Naive thymus-derived CD4-positive, alpha-beta T cell (primary cell): Measurements from ENCODE around the gene LRFN3. TPM values are rescaled to one million over a fixed set of nuclear protein-coding genes. Genes with fewer than 3 reads are reported as not detected.

Experiments
- ATAC-seq: fragments of 150-1000 bp; cut with Tn5 transposase; 2 replicates; pipeline ENCODE4 v1.10.0; 2021; ENCODE audit warnings: mild to moderate bottlenecking, moderate library complexity
- CTCF ChIA-PET: fragments of 350-600 bp; sonication (Branson Sonifier 250); formaldehyde crosslinking; loops from one replicate; lab custom pipeline; 2021; ENCODE audit warnings: antibody characterized with exemption; lab: Charles Lee
- POLR2A ChIA-PET: fragments of 350-600 bp; sonication (Branson Sonifier 250); formaldehyde crosslinking; loops from one replicate; lab custom pipeline; 2021; ENCODE audit warnings: antibody characterized with exemption, inconsistent platforms; lab: Charles Lee
- DNase-seq, 9 donors: peaks; one replicate each; pipeline versions ENCODE4 v3.0.0 to v3.0.0-alpha.2; 2020 to 2022; ENCODE audit warnings: mixed read lengths in 1 of 9
- H3K27ac ChIP-seq: one replicate; pipeline ENCODE4 v1.7.0; 2013; ENCODE audit warnings: mild to moderate bottlenecking, low read depth, low read length, moderate library complexity
- H3K27me3 ChIP-seq, 2 donors: one replicate each; pipeline ENCODE4 v1.7.0; 2013; ENCODE audit warnings: low read length in 2 of 2, mild to moderate bottlenecking in 2 of 2, moderate library complexity in 2 of 2; ENCODE audit not compliant: control insufficient read depth in 2 of 2, insufficient read depth in 2 of 2
- H3K36me3 ChIP-seq, 3 experiments: 1 replicate in 2 of 3; 2 replicates in 1 of 3; pipeline ENCODE4 v1.7.0; 2013; ENCODE audit warnings: low read length in 3 of 3, mild to moderate bottlenecking in 3 of 3, moderate library complexity in 1 of 3; ENCODE audit not compliant: insufficient read depth in 3 of 3, control insufficient read depth in 2 of 3
- H3K4me1 ChIP-seq, 2 donors: one replicate each; pipeline ENCODE4 v1.7.0; 2013; ENCODE audit warnings: low read length in 2 of 2, mild to moderate bottlenecking in 2 of 2, moderate library complexity in 1 of 2; ENCODE audit not compliant: control insufficient read depth in 2 of 2, insufficient read depth in 2 of 2
- H3K4me3 ChIP-seq: 2 replicates; pipeline ENCODE4 v1.7.0; 2013; ENCODE audit warnings: mild to moderate bottlenecking, low read length
- H3K9me3 ChIP-seq, 3 experiments: 1 replicate in 2 of 3; 2 replicates in 1 of 3; pipeline ENCODE4 v1.7.0; 2013; ENCODE audit warnings: low read length in 3 of 3; ENCODE audit not compliant: control insufficient read depth in 2 of 3
- H3K27ac Mint-ChIP-seq, 9 donors: one replicate each; pipeline ENCODE4 v1.8.0; 2020 to 2022; ENCODE audit warnings: mixed read lengths in 9 of 9, mild to moderate bottlenecking in 8 of 9, moderate library complexity in 5 of 9, inconsistent platforms in 2 of 9
- H3K27me3 Mint-ChIP-seq, 5 donors: one replicate each; pipeline ENCODE4 v1.8.0; 2021 to 2022; ENCODE audit warnings: mixed read lengths in 5 of 5, mild to moderate bottlenecking in 1 of 5
- H3K36me3 Mint-ChIP-seq, 5 donors: one replicate each; pipeline ENCODE4 v1.8.0; 2020 to 2022; ENCODE audit warnings: mixed read lengths in 5 of 5, mild to moderate bottlenecking in 3 of 5, inconsistent platforms in 1 of 5
- H3K4me1 Mint-ChIP-seq, 7 donors: one replicate each; pipeline ENCODE4 v1.8.0; 2020 to 2022; ENCODE audit warnings: mixed read lengths in 7 of 7, mild to moderate bottlenecking in 3 of 7, inconsistent platforms in 1 of 7
- H3K4me3 Mint-ChIP-seq, 10 donors: one replicate each; pipeline ENCODE4 v1.8.0; 2020 to 2022; ENCODE audit warnings: mild to moderate bottlenecking in 10 of 10, mixed read lengths in 10 of 10, moderate library complexity in 6 of 10, inconsistent platforms in 2 of 10
- H3K9me3 Mint-ChIP-seq, 11 donors: one replicate each; pipeline ENCODE4 v1.8.0; 2020 to 2022; ENCODE audit warnings: mixed read lengths in 11 of 11, mild to moderate bottlenecking in 4 of 11, inconsistent platforms in 1 of 11, moderate library complexity in 1 of 11
- intact Hi-C, 2 donors: fragments of 100-400 bp; cut with micrococcal nuclease; formaldehyde crosslinking; loops; one replicate each; pipeline ENCODE4 v1.15.1; 2023
- polyA plus RNA-seq, 2 donors: library from polyadenylated mRNA; unstranded; fragments of 300-500 nt; fragmentation: Illumina TruSeq; gene quantifications; one replicate each; pipeline ENCODE4 v1.2.3, GENCODE V29; 2021
- total RNA-seq, 6 experiments: library from RNA in 5 of 6; stranded (reverse) in 5 of 6; gene quantifications; 1 replicate in 5 of 6; 2 replicates in 1 of 6; pipeline ENCODE4 v1.2.3 and lab custom pipeline; 2021 to 2026

The LRFN3 gene
- 10 to 100 TPM in 3 of 5 experiments, 1 to 10 TPM in 2; 5.7 to 14.9 (median 11.6) TPM for total RNA-seq
- 1 to 10 TPM; 1.2 to 2.4 TPM for polyA plus RNA-seq
- total RNA-seq (lab: John Stamatoyannopoulos, UW) = 10.6 reads per million, percentile 37 among the genes with 10 or more reads in this experiment

GRCh38 chr19:35935911-35936737, at the start of gene LRFN3:
TSS of gene LRFN3 (plus strand) at chr19:35936374. CDS start at chr19:35939426, 3,052 bp downstream.
- Histone ChIP-seq H3K27me3 (no peaks in the 10 kb centered on the region), H3K9me3 (no peaks in the 10 kb centered on the region), H3K36me3 (peaks cover 0 to 23% (median 0%) of the 10 kb centered on the region in 3 experiments), H3K27ac (peak within 1 kb of the TSS; percentile 71), H3K4me1 (peaks cover 27 to 39% of the 10 kb centered on the region in 2 donors), H3K4me3 (peak within 1 kb of the TSS; percentile 89)
- intact Hi-C loops = no loop called here
- peaks cover 0 to 9% (median 5%) of the 10 kb centered on the region in 5 donors for H3K36me3 Mint-ChIP-seq
- H3K27me3 Mint-ChIP-seq = no peaks in the 10 kb centered on the region
- ChIA-PET POLR2A (interaction anchor here (1.5 to 2.1 kb wide), 3 partner anchors 17 to 58 kb away, joined by 4 to 7 read pairs (median 6); no protein-coding TSS in a partner anchor), CTCF (interaction anchor here (1.9 kb wide), 1 partner anchor 54 kb away, joined by 15 read pairs; no protein-coding TSS in a partner anchor)
- DNase-seq = peak in 4 of 9 donors; percentile 30 to 72 (median 36)
- ATAC-seq = no peak
- H3K9me3 Mint-ChIP-seq = no peaks in the 10 kb centered on the region
- H3K27ac Mint-ChIP-seq = peak within 1 kb of the TSS; percentile 50 to 94 (median 88)
- H3K4me1 Mint-ChIP-seq = peaks cover 21 to 53% (median 40%) of the 10 kb centered on the region in 7 donors
- peak within 1 kb of the TSS; percentile 83 to 99 (median 94) for H3K4me3 Mint-ChIP-seq

- no peaks in the 10 kb centered on the region for H3K9me3 ChIP-seq
- no peaks in the 10 kb centered on the region for H3K27me3 Mint-ChIP-seq
- no peak overlapping the region for H3K4me3 Mint-ChIP-seq
- no peaks in the 10 kb centered on the region for H3K9me3 Mint-ChIP-seq
- ChIA-PET CTCF (interaction anchor here (1.8 kb wide), 1 partner anchor 44 kb away, joined by 5 read pairs; no protein-coding TSS in a partner anchor), POLR2A (interaction anchor here (0.6 to 2.0 kb wide), 2 partner anchors 44 to 260 kb away, joined by 4 to 6 read pairs; no protein-coding TSS in a partner anchor)
- peaks cover 5 to 16% (median 13%) of the 10 kb centered on the region in 7 donors for H3K4me1 Mint-ChIP-seq
- peaks cover 9 to 36% (median 21%) of the 10 kb centered on the region in 5 donors for H3K36me3 Mint-ChIP-seq
- peaks cover 12 to 48% (median 14%) of the 10 kb centered on the region in 3 experiments for H3K36me3 ChIP-seq
- H3K27ac Mint-ChIP-seq = peak overlapping the region in 2 of 9 donors; percentile 19 to 45
- DNase-seq = no peak
- H3K4me3 ChIP-seq = no peak overlapping the region
- peaks cover 4% of the 10 kb centered on the region in 2 donors for H3K4me1 ChIP-seq
- ATAC-seq = no peak
- H3K27me3 ChIP-seq = no peaks in the 10 kb centered on the region
- intact Hi-C loops = no loop called here
- H3K27ac ChIP-seq = no peak overlapping the region
Measured at GRCh38 chr19:35887197-35887596, 49.0 kb upstream of the LRFN3 start.

GRCh38 chr19:35888398-35888797, 47.8 kb upstream of the LRFN3 start:
- peak overlapping the region in 5 of 9 donors; percentile 33 to 86 (median 56) for H3K27ac Mint-ChIP-seq
- no peaks in the 10 kb centered on the region for H3K4me1 ChIP-seq
- DNase-seq = no peak
- no peak overlapping the region for H3K27ac ChIP-seq
- no peak overlapping the region for H3K4me3 ChIP-seq
- no peak overlapping the region for H3K4me3 Mint-ChIP-seq
- no peaks in the 10 kb centered on the region for H3K9me3 ChIP-seq
- POLR2A ChIA-PET = interaction anchor here (0.7 to 2.0 kb wide), 2 partner anchors 43 to 1716 kb away, joined by 3 to 6 read pairs; partner anchors contain the start of gene LSM14A
- no peaks in the 10 kb centered on the region for H3K27me3 ChIP-seq
- intact Hi-C loops = no loop called here
- H3K36me3 Mint-ChIP-seq = peaks cover 9 to 46% (median 29%) of the 10 kb centered on the region in 5 donors
- H3K27me3 Mint-ChIP-seq = no peaks in the 10 kb centered on the region
- CTCF ChIA-PET = interaction anchor here (0.6 to 1.0 kb wide), 3 partner anchors 9 to 92 kb away, joined by 3 read pairs; no protein-coding TSS in a partner anchor
- peaks cover 14 to 59% (median 21%) of the 10 kb centered on the region in 3 experiments for H3K36me3 ChIP-seq
- ATAC-seq = no peak
- no peaks in the 10 kb centered on the region for H3K9me3 Mint-ChIP-seq
- H3K4me1 Mint-ChIP-seq = peaks cover 2 to 19% (median 13%) of the 10 kb centered on the region in 7 donors

- ATAC-seq = no peak
- Mint-ChIP-seq H3K9me3 (no peaks in the 10 kb centered on the region), H3K4me1 (peaks cover 2 to 16% (median 12%) of the 10 kb centered on the region in 7 donors), H3K27ac (peak overlapping the region in 5 of 9 donors; percentile 14 to 79 (median 56)), H3K4me3 (no peak overlapping the region), H3K27me3 (no peaks in the 10 kb centered on the region), H3K36me3 (peaks cover 9 to 47% (median 29%) of the 10 kb centered on the region in 5 donors)
- DNase-seq = no peak
- ChIA-PET POLR2A (interaction anchor here (0.6 to 0.7 kb wide), 2 partner anchors 39 to 119 kb away, joined by 3 read pairs; no protein-coding TSS in a partner anchor), CTCF (interaction anchor here (0.6 kb wide), 1 partner anchor 8 kb away, joined by 3 read pairs; no protein-coding TSS in a partner anchor)
- no peaks in the 10 kb centered on the region for H3K9me3 ChIP-seq
- intact Hi-C loops = loop anchor here in 1 of 2 donors (10.0 kb wide), 1 partner anchor 225 kb away; the partner anchor contains the start of genes OVOL3, POLR2I and TBCB
- no peaks in the 10 kb centered on the region for H3K27me3 ChIP-seq
- H3K4me3 ChIP-seq = no peak overlapping the region
- H3K4me1 ChIP-seq = no peaks in the 10 kb centered on the region
- H3K27ac ChIP-seq = no peak overlapping the region
- peaks cover 17 to 69% (median 21%) of the 10 kb centered on the region in 3 experiments for H3K36me3 ChIP-seq
Measured at GRCh38 chr19:35889370-35890112, 46.6 kb upstream of the LRFN3 start.

GRCh38 chr19:35890113-35890650, 46.0 kb upstream of the LRFN3 start:
- H3K4me3 ChIP-seq = no peak overlapping the region
- no peak overlapping the region for H3K4me3 Mint-ChIP-seq
- no peak for ATAC-seq
- DNase-seq = no peak
- H3K36me3 ChIP-seq = peaks cover 20 to 75% (median 21%) of the 10 kb centered on the region in 3 experiments
- H3K4me1 Mint-ChIP-seq = peaks cover 2 to 18% (median 12%) of the 10 kb centered on the region in 7 donors
- H3K27me3 ChIP-seq = no peaks in the 10 kb centered on the region
- H3K9me3 Mint-ChIP-seq = no peaks in the 10 kb centered on the region
- H3K4me1 ChIP-seq = no peaks in the 10 kb centered on the region
- H3K9me3 ChIP-seq = no peaks in the 10 kb centered on the region
- peak overlapping the region in 1 of 9 donors; percentile 14 for H3K27ac Mint-ChIP-seq
- POLR2A ChIA-PET = interaction anchor here (0.6 kb wide), 1 partner anchor 38 kb away, joined by 3 read pairs; no protein-coding TSS in a partner anchor
- CTCF ChIA-PET = no interaction called here
- H3K27me3 Mint-ChIP-seq = no peaks in the 10 kb centered on the region
- intact Hi-C loops = loop anchor here in 1 of 2 donors (10.0 kb wide), 1 partner anchor 225 kb away; the partner anchor contains the start of genes OVOL3, POLR2I and TBCB
- no peak overlapping the region for H3K27ac ChIP-seq
- peaks cover 9 to 47% (median 29%) of the 10 kb centered on the region in 5 donors for H3K36me3 Mint-ChIP-seq
